HepG2 (cell line): ENCODE results near the gene PKMYT1. TPM values are rescaled to one million over a fixed set of nuclear protein-coding genes. Genes with fewer than 3 reads are reported as not detected.

ENCODE experiments used
- BRCA1 ChIP-seq: sonication (generic); formaldehyde crosslinking; IDR thresholded peaks from 2 replicates; pipeline ENCODE4 v1.4.0; 2020; ENCODE audit warnings: missing genetic modification reagents
- CREM ChIP-seq, 2 experiments: sonication (generic) in 1 of 2; formaldehyde crosslinking in 1 of 2; IDR thresholded peaks; 2 replicates each; pipeline versions ENCODE4 v1.4.0 to v1.6.1; 2016 to 2020; ENCODE audit warnings: antibody characterized with exemption in 1 of 2, mild to moderate bottlenecking in 1 of 2, missing genetic modification reagents in 1 of 2
- DPF2 ChIP-seq: sonication (generic); formaldehyde crosslinking; IDR thresholded peaks from 2 replicates; pipeline ENCODE4 v1.4.0; 2020; ENCODE audit warnings: mild to moderate bottlenecking, low read depth, missing genetic modification reagents, borderline replicate concordance
- FOXM1 ChIP-seq: sonication (generic); formaldehyde crosslinking; IDR thresholded peaks from 2 replicates; pipeline ENCODE4 v1.5.0; 2020; ENCODE audit warnings: missing genetic modification reagents
- HES4 ChIP-seq: sonication (generic); formaldehyde crosslinking; IDR thresholded peaks from 2 replicates; pipeline ENCODE4 v1.9.0; 2021; ENCODE audit warnings: mild to moderate bottlenecking, missing genetic modification reagents, borderline replicate concordance
- JUN ChIP-seq: sonication (generic); formaldehyde crosslinking; IDR thresholded peaks from 2 replicates; pipeline ENCODE4 v1.4.0; 2020; ENCODE audit warnings: mild to moderate bottlenecking, missing genetic modification reagents
- KDM5A ChIP-seq: fragments of 200-600 bp; sonication (generic); IDR thresholded peaks from 2 replicates; pipeline ENCODE4 v1.7.0; 2018; ENCODE audit warnings: antibody characterized with exemption, mild to moderate bottlenecking, low read length, borderline replicate concordance
- LBX2 ChIP-seq: sonication (generic); formaldehyde crosslinking; IDR thresholded peaks from 2 replicates; pipeline ENCODE4 v1.5.0; 2020; ENCODE audit warnings: missing genetic modification reagents, mild to moderate bottlenecking, borderline replicate concordance
- MED1 ChIP-seq: sonication (generic); formaldehyde crosslinking; IDR thresholded peaks from 2 replicates; pipeline ENCODE4 v1.4.0; 2020; ENCODE audit warnings: missing genetic modification reagents
- PLRG1 ChIP-seq: fragments of 450-650 bp; conservative IDR thresholded peaks from 2 replicates; pipeline ENCODE4 v1.6.1; 2016
- RARA ChIP-seq: IDR thresholded peaks from 2 replicates; pipeline ENCODE4 v1.6.1; 2016; ENCODE audit warnings: missing genetic modification reagents, missing compliant biosample characterization
- RFXANK ChIP-seq: IDR thresholded peaks from 2 replicates; pipeline ENCODE4 v1.6.1; 2016
- SMARCC2 ChIP-seq: fragments of 450-650 bp; IDR thresholded peaks from 2 replicates; pipeline ENCODE4 v1.6.1; 2017; ENCODE audit warnings: antibody characterized with exemption, mild to moderate bottlenecking
- TCF7L2 ChIP-seq: IDR thresholded peaks from 2 replicates; pipeline ENCODE4 v1.6.1; 2011; ENCODE audit warnings: mild to moderate bottlenecking, low read depth, low read length, moderate library complexity
- ZMYM2 ChIP-seq: sonication (generic); formaldehyde crosslinking; IDR thresholded peaks from 2 replicates; pipeline ENCODE4 v1.8.0; 2022; ENCODE audit warnings: mild to moderate bottlenecking, missing genetic modification reagents
- ZNF350 ChIP-seq: sonication (generic); formaldehyde crosslinking; IDR thresholded peaks from 2 replicates; pipeline ENCODE4 v1.4.0; 2020; ENCODE audit warnings: mild to moderate bottlenecking, low read depth, missing genetic modification reagents, borderline replicate concordance
- ZNF543 ChIP-seq: sonication (generic); formaldehyde crosslinking; IDR thresholded peaks from 2 replicates; pipeline ENCODE4 v1.4.0; 2020; ENCODE audit warnings: mild to moderate bottlenecking, missing genetic modification reagents
- ZNF564 ChIP-seq: sonication (generic); formaldehyde crosslinking; IDR thresholded peaks from 2 replicates; pipeline ENCODE4 v1.8.1; 2023; ENCODE audit warnings: mild to moderate bottlenecking, missing genetic modification reagents
- ZNF572 ChIP-seq: sonication (generic); formaldehyde crosslinking; IDR thresholded peaks from 2 replicates; pipeline ENCODE4 v1.5.1; 2020; ENCODE audit warnings: mild to moderate bottlenecking, missing genetic modification reagents
- ZNF670 ChIP-seq: sonication (generic); formaldehyde crosslinking; IDR thresholded peaks from 2 replicates; pipeline ENCODE4 v1.8.0; 2022; ENCODE audit warnings: mild to moderate bottlenecking, missing genetic modification reagents, borderline replicate concordance
- ZNF710 ChIP-seq: sonication (generic); formaldehyde crosslinking; IDR thresholded peaks from 2 replicates; pipeline ENCODE4 v1.5.0; 2020; ENCODE audit warnings: mild to moderate bottlenecking, missing genetic modification reagents, borderline replicate concordance
- ZNF737 ChIP-seq: sonication (generic); formaldehyde crosslinking; IDR thresholded peaks from 2 replicates; pipeline ENCODE4 v1.5.0; 2020; ENCODE audit warnings: missing genetic modification reagents, mild to moderate bottlenecking, borderline replicate concordance
- ZZZ3 ChIP-seq: sonication (generic); formaldehyde crosslinking; IDR thresholded peaks from 2 replicates; pipeline ENCODE4 v1.4.0; 2020; ENCODE audit warnings: missing genetic modification reagents, mild to moderate bottlenecking, borderline replicate concordance
- polyA plus RNA-seq, 8 experiments: library from polyadenylated mRNA; depleted of rRNA in 3 of 8; stranded (reverse) in 7 of 8; unstranded in 1 of 8; fragments of >200 nt; fragmentation: Illumina TruSeq in 4 of 8; extraction: Trizol in 4 of 8; gene quantifications; 2 replicates each; pipeline versions ENCODE4 v1.2.1 to v1.2.3, GENCODE V29; 2011 to 2016; ENCODE audit warnings: low read depth in 4 of 8, missing spikeins in 1 of 8, mixed read lengths in 1 of 8; ENCODE audit not compliant: insufficient read depth in 1 of 8
- total RNA-seq, 5 experiments: library from RNA; depleted of rRNA; stranded (reverse); fragments of >200 nt; fragmentation: Illumina TruSeq; extraction: Trizol; gene quantifications; 2 replicates each; pipeline ENCODE4 v1.2.3, GENCODE V29; 2016; ENCODE audit warnings: low read depth in 1 of 5
- TF ChIP-seq, protein P1 (sequence below): sonication (generic); formaldehyde crosslinking; IDR thresholded peaks from 2 replicates; pipeline ENCODE4 v1.5.0; 2020; ENCODE audit warnings: missing genetic modification reagents, mild to moderate bottlenecking, borderline replicate concordance
- TF ChIP-seq, protein P2 (sequence below): sonication (generic); formaldehyde crosslinking; IDR thresholded peaks from 2 replicates; pipeline ENCODE4 v1.5.0; 2020; ENCODE audit warnings: missing genetic modification reagents

PKMYT1 gene
- total and polyA plus RNA-seq, 2 of the 13 experiments (the other 11 are each of a cell fraction or from before 2014, with no cell fraction given) = 7.0 to 27.8 TPM

DNA sequence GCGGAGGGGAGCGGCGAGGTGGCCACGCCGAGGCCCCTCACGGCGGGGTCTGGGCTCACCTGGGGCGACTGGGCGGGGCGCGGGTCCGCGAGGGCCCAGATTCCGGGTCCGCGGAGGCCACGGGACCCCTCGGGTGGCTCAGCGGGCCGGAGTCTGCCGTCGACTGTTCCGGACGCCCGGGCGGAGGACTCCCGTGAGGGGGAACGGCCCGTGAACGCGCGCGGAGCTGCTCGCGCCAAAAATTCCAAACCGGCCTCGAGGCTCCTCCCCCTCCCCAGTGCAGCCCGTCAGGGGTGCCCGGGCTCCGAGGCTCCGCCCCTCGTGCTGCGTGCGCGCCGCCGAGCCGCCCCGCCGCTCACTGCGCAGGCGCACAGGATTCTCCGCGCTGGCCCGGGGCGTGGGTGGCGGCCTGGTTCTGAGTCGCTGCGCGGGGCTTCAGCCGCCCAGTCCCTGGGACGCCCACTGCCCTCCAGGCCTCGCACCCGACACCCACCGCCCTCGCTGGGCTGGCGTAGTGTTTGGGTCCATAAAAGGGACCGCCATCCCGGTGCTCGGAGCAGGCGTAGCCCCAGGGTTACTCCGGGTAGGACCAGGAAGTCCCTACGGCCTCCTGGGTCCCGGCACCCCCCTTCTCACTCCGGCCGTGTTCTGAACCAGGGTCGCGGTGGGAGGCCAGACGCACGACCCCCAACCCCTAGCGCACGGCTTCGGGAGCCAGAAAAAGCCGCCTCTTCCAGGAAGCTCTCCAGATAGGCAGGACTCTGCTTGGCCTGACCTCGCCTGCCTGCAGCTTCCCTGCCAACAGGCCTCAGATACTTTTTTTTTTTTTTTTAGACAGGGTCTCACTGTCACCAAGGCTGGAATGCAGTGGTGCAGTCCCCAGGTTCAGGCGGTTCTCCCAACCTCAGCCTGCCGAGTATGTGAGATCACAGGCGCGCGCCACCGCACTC lies at the start of gene PKMYT1 (continued):
- TF ChIP-seq TCF7L2 (no peak), ZNF543 (CRISPR knock-in tag) (0 out of 2 replicates have a peak, but pooled peaks have one; percentile 52), PLRG1 (no peak), ZMYM2 (CRISPR knock-in tag) (no peak), SMARCC2 (no peak), RARA (CRISPR knock-in tag) (no peak), LBX2 (peak; percentile 85; the same call in 1 of the 2 replicates), HES4 (CRISPR knock-in tag) (0 out of 2 replicates have a peak, but pooled peaks have one; percentile 67), ZNF572 (0 out of 2 replicates have a peak, but pooled peaks have one; percentile 1), ZNF670 (peak; percentile 94; the same call in 1 of the 2 replicates), ZNF737 (CRISPR knock-in tag) (no peak), ZNF564 (CRISPR knock-in tag) (0 out of 2 replicates have a peak, but pooled peaks have one; percentile 21), FOXM1 (CRISPR knock-in tag) (no peak), BRCA1 (CRISPR knock-in tag) (no peak; the same call in 1 of the 2 replicates), ZNF710 (CRISPR knock-in tag) (peak; percentile 39; the same call in 1 of the 2 replicates), JUN (CRISPR knock-in tag) (no peak), ZZZ3 (CRISPR knock-in tag) (no peak), MED1 (peak; percentile 48; the same call in 1 of the 2 replicates), RFXANK (no peak), KDM5A (no peak; the same call in 1 of the 2 replicates), DPF2 (CRISPR knock-in tag) (no peak), CREM (IDR thresholded peaks at IDR 0.05) (no peak), CREM (CRISPR knock-in tag; IDR thresholded peaks at IDR 0.05) (no peak), ZNF350 (CRISPR knock-in tag) (peak; percentile 41; the same call in 1 of the 2 replicates)
- TF ChIP-seq, protein P1, sequence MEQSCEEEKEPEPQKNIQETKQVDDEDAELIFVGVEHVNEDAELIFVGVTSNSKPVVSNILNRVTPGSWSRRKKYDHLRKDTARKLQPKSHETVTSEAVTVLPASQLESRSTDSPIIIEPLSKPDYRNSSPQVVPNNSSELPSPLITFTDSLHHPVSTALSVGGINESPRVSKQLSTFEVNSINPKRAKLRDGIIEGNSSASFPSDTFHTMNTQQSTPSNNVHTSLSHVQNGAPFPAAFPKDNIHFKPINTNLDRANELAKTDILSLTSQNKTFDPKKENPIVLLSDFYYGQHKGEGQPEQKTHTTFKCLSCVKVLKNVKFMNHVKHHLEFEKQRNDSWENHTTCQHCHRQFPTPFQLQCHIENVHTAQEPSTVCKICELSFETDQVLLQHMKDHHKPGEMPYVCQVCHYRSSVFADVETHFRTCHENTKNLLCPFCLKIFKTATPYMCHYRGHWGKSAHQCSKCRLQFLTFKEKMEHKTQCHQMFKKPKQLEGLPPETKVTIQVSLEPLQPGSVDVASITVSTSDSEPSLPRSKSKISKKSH (CRISPR knock-in tag) = no peak
- TF ChIP-seq, protein P2, sequence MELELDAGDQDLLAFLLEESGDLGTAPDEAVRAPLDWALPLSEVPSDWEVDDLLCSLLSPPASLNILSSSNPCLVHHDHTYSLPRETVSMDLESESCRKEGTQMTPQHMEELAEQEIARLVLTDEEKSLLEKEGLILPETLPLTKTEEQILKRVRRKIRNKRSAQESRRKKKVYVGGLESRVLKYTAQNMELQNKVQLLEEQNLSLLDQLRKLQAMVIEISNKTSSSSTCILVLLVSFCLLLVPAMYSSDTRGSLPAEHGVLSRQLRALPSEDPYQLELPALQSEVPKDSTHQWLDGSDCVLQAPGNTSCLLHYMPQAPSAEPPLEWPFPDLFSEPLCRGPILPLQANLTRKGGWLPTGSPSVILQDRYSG (CRISPR knock-in tag) = 0 out of 2 replicates have a peak, but pooled peaks have one; percentile 76
